H1 (cell line): ENCODE results near the gene OSBP. TPM values are rescaled to one million over a fixed set of nuclear protein-coding genes. Genes with fewer than 3 reads are reported as not detected.

Experiments used
- CTCF ChIA-PET: fragments of 300-600 bp; sonication (Branson Sonifier 250); formaldehyde crosslinking; loops from one replicate; lab custom pipeline; 2021; ENCODE audit not compliant: partially characterized antibody; lab: Charles Lee
- POLR2A ChIA-PET: fragments of 300-600 bp; sonication (Branson Sonifier 250); formaldehyde crosslinking; loops from one replicate; lab custom pipeline; 2021; ENCODE audit warnings: inconsistent platforms; ENCODE audit not compliant: partially characterized antibody; lab: Charles Lee
- DNase-seq, 2 experiments: peaks; one replicate each; pipeline versions ENCODE4 v3.0.0 to v3.0.0-alpha.2; 2010 to 2022; ENCODE audit warnings: low spot score in 2 of 2, low read depth in 1 of 2, mixed read lengths in 1 of 2
- FAIRE-seq: peaks from 2 replicates; lab custom pipeline; 2011; peaks lifted over from hg19 to GRCh38; lab: Jason Lieb, UNC
- H2AFZ ChIP-seq: 2 replicates; pipeline ENCODE4 v1.8.1; 2012; ENCODE audit warnings: low read length, inconsistent platforms
- H2AK5ac ChIP-seq: 2 replicates; pipeline ENCODE4 v1.6.1; 2013; ENCODE audit warnings: low read depth, low read length
- H2BK120ac ChIP-seq: replicated peaks from 2 replicates; pipeline ENCODE3; 2013; ENCODE audit warnings: low read depth, low read length, inconsistent platforms
- H2BK12ac ChIP-seq: 2 replicates; pipeline ENCODE4 v1.6.1; 2013; ENCODE audit warnings: low read depth, low read length
- H2BK15ac ChIP-seq: 2 replicates; pipeline ENCODE4 v1.6.1; 2013; ENCODE audit warnings: low read length
- H2BK20ac ChIP-seq: 2 replicates; pipeline ENCODE4 v1.6.1; 2013; ENCODE audit warnings: low read length
- H2BK5ac ChIP-seq: 2 replicates; pipeline ENCODE4 v1.6.1; 2013; ENCODE audit warnings: low read depth, low read length
- H3K14ac ChIP-seq: 2 replicates; pipeline ENCODE4 v1.6.1; 2013; ENCODE audit warnings: inconsistent platforms; ENCODE audit not compliant: insufficient read length
- H3K18ac ChIP-seq: 2 replicates; pipeline ENCODE4 v1.6.1; 2013; ENCODE audit warnings: low read length; ENCODE audit errors: extremely low read depth
- H3K23ac ChIP-seq: 2 replicates; pipeline ENCODE4 v1.6.1; 2013; ENCODE audit warnings: inconsistent platforms; ENCODE audit not compliant: insufficient read length
- H3K23me2 ChIP-seq: 2 replicates; pipeline ENCODE4 v1.6.1; 2013; ENCODE audit warnings: low read depth, low read length
- H3K27ac ChIP-seq: 2 replicates; pipeline ENCODE4 v1.6.1; 2011; ENCODE audit warnings: low read depth, low read length, inconsistent platforms
- H3K27me3 ChIP-seq, 4 experiments: replicated peaks in 1 of 4; 1 replicate in 1 of 4; 2 replicates in 3 of 4; pipeline versions ENCODE4 v1.6.1 to v1.8.1; 2011 to 2013; ENCODE audit warnings: low read length in 3 of 4, mild to moderate bottlenecking in 3 of 4, inconsistent platforms in 2 of 4, mixed read lengths in 2 of 4, moderate library complexity in 1 of 4; ENCODE audit not compliant: control insufficient read depth in 3 of 4, insufficient read depth in 3 of 4; ENCODE audit errors: extremely low read depth in 1 of 4
- H3K36me3 ChIP-seq, 4 experiments: 2 replicates each; pipeline versions ENCODE4 v1.6.1 to v1.8.1; 2011 to 2013; ENCODE audit warnings: mild to moderate bottlenecking in 4 of 4, low read length in 3 of 4, moderate library complexity in 2 of 4, control low read depth in 1 of 4, inconsistent platforms in 1 of 4; ENCODE audit not compliant: insufficient read depth in 4 of 4, control insufficient read depth in 2 of 4
- H3K4ac ChIP-seq: replicated peaks from 2 replicates; pipeline ENCODE3; 2013; ENCODE audit warnings: low read length, low read depth, mixed read lengths, inconsistent platforms; ENCODE audit not compliant: insufficient read length
- H3K4me1 ChIP-seq, 4 experiments: replicated peaks in 1 of 4; 1 replicate in 1 of 4; 2 replicates in 3 of 4; pipeline versions ENCODE4 v1.6.1 to v1.8.1; 2011 to 2013; ENCODE audit warnings: low read length in 3 of 4, inconsistent platforms in 2 of 4, mixed read lengths in 1 of 4; ENCODE audit not compliant: insufficient read depth in 4 of 4, control insufficient read depth in 3 of 4
- H3K4me2 ChIP-seq, 2 experiments: 2 replicates each; pipeline versions ENCODE4 v1.6.1 to v1.8.1; 2011 to 2013; ENCODE audit warnings: low read depth in 2 of 2, low read length in 2 of 2, control low read depth in 1 of 2, inconsistent platforms in 1 of 2, mild to moderate bottlenecking in 1 of 2; ENCODE audit not compliant: insufficient read depth in 1 of 2
- H3K4me3 ChIP-seq, 4 experiments: fragments of 200-600, 300-600 bp in 1 of 4; sonication (generic), shearing (Covaris generic), sonication (Bioruptor Twin) in 1 of 4; 2 replicates each; pipeline versions ENCODE4 v1.5.1 to v1.8.1; 2011 to 2016; ENCODE audit warnings: low read length in 4 of 4, low read depth in 3 of 4, control low read depth in 2 of 4, inconsistent platforms in 2 of 4, mild to moderate bottlenecking in 2 of 4, mixed read lengths in 1 of 4, moderate library complexity in 1 of 4; ENCODE audit not compliant: insufficient read depth in 2 of 4; ENCODE audit errors: extremely low read depth in 1 of 4
- H3K56ac ChIP-seq: replicated peaks from 2 replicates; pipeline ENCODE3; 2013; ENCODE audit warnings: low read depth, mild to moderate bottlenecking, mixed read lengths, low read length, inconsistent platforms; ENCODE audit not compliant: insufficient read length
- H3K79me1 ChIP-seq: 2 replicates; pipeline ENCODE4 v1.6.1; 2013; ENCODE audit warnings: low read depth, low read length, control low read depth
- H3K79me2 ChIP-seq, 2 experiments: 2 replicates each; pipeline versions ENCODE4 v1.6.1 to v1.8.1; 2012 to 2013; ENCODE audit warnings: low read length in 2 of 2, mild to moderate bottlenecking in 2 of 2, inconsistent platforms in 1 of 2; ENCODE audit not compliant: insufficient read depth in 2 of 2, control insufficient read depth in 1 of 2
- H3K9ac ChIP-seq, 4 experiments: replicated peaks in 1 of 4; 1 replicate in 1 of 4; 2 replicates in 3 of 4; pipeline versions ENCODE4 v1.6.1 to v1.8.1; 2011 to 2013; ENCODE audit warnings: low read depth in 3 of 4, low read length in 3 of 4, control low read depth in 2 of 4, mild to moderate bottlenecking in 2 of 4, moderate library complexity in 2 of 4, inconsistent platforms in 1 of 4; ENCODE audit errors: extremely low read depth in 1 of 4
- H3K9me3 ChIP-seq, 2 experiments: 2 replicates each; pipeline versions ENCODE4 v1.6.1 to v1.8.1; 2012 to 2013; ENCODE audit warnings: mild to moderate bottlenecking in 2 of 2, moderate library complexity in 2 of 2, control low read depth in 1 of 2, inconsistent platforms in 1 of 2, low read depth in 1 of 2, low read length in 1 of 2, mixed read lengths in 1 of 2; ENCODE audit not compliant: insufficient read depth in 2 of 2
- H4K20me1 ChIP-seq, 2 experiments: replicated peaks in 1 of 2; 2 replicates each; pipeline versions ENCODE3 to v1.8.1; 2011 to 2013; ENCODE audit warnings: inconsistent platforms in 2 of 2, low read length in 2 of 2, mild to moderate bottlenecking in 1 of 2; ENCODE audit not compliant: insufficient read depth in 2 of 2, control insufficient read depth in 1 of 2
- H4K5ac ChIP-seq: 2 replicates; pipeline ENCODE4 v1.6.1; 2013; ENCODE audit warnings: low read length, low read depth, mixed read lengths, inconsistent platforms; ENCODE audit not compliant: insufficient read length
- H4K8ac ChIP-seq: 2 replicates; pipeline ENCODE4 v1.8.0; 2013; ENCODE audit warnings: mild to moderate bottlenecking, moderate library complexity, low read length, inconsistent platforms; ENCODE audit not compliant: insufficient read depth; ENCODE audit errors: extremely low read depth
- H4K91ac ChIP-seq: replicated peaks from 2 replicates; pipeline ENCODE3; 2013; ENCODE audit warnings: low read length, mixed read lengths, inconsistent platforms; ENCODE audit not compliant: insufficient read length
- ASH2L ChIP-seq: fragments of 200-600, 300-600 bp; sonication (generic); IDR thresholded peaks from one replicate; pipeline ENCODE4 v1.7.1; 2017; ENCODE audit warnings: low read length
- BACH1 ChIP-seq: IDR thresholded peaks from 2 replicates; pipeline ENCODE4 v1.6.1; 2012; ENCODE audit warnings: low read length, improper control_type of control experiment
- CEBPB ChIP-seq: IDR thresholded peaks from 2 replicates; pipeline ENCODE4 v1.6.1; 2012; ENCODE audit warnings: low read depth, low read length
- CREB1 ChIP-seq: IDR thresholded peaks from 2 replicates; pipeline ENCODE4 v1.6.1; 2012; ENCODE audit warnings: inconsistent platforms
- E2F6 ChIP-seq: IDR thresholded peaks from 2 replicates; pipeline ENCODE4 v1.6.1; 2012; ENCODE audit warnings: inconsistent platforms
- GTF2F1 ChIP-seq: IDR thresholded peaks from 2 replicates; pipeline ENCODE4 v1.6.1; 2012; ENCODE audit warnings: low read depth, low read length, improper control_type of control experiment, borderline replicate concordance
- HDAC6 ChIP-seq: IDR thresholded peaks from one replicate; pipeline ENCODE4 v1.7.1; 2012; ENCODE audit warnings: low read depth, mild to moderate bottlenecking, inconsistent platforms, low read length, moderate library complexity
- NRF1 ChIP-seq: IDR thresholded peaks from 2 replicates; pipeline ENCODE4 v1.6.1; 2011; ENCODE audit warnings: mild to moderate bottlenecking, low read depth, low read length, improper control_type of control experiment
- RBBP5 ChIP-seq: IDR thresholded peaks from 2 replicates; pipeline ENCODE4 v1.7.1; 2012; ENCODE audit warnings: low read depth, mild to moderate bottlenecking, inconsistent platforms, low read length, moderate library complexity, borderline replicate concordance
- RXRA ChIP-seq: IDR thresholded peaks from 2 replicates; pipeline ENCODE4 v1.6.1; 2011; ENCODE audit warnings: low read depth, mild to moderate bottlenecking, low read length, moderate library complexity; ENCODE audit not compliant: insufficient read depth
- SIX5 ChIP-seq: IDR thresholded peaks from 2 replicates; pipeline ENCODE4 v1.6.1; 2011; ENCODE audit warnings: mild to moderate bottlenecking, low read depth, low read length
- SP1 ChIP-seq: IDR thresholded peaks from 2 replicates; pipeline ENCODE4 v1.6.1; 2011; ENCODE audit warnings: low read depth, low read length
- SP2 ChIP-seq: IDR thresholded peaks from 2 replicates; pipeline ENCODE4 v1.6.1; 2012; ENCODE audit warnings: mild to moderate bottlenecking, low read length, inconsistent platforms
- USF2 ChIP-seq: IDR thresholded peaks from 2 replicates; pipeline ENCODE4 v1.6.1; 2011; ENCODE audit warnings: low read length, improper control_type of control experiment
- WGBS, 2 experiments: shearing (Covaris generic) in 1 of 2; methylation state at CpG; one replicate each; pipeline versions ENCODE4 v1.1.6 to v1.1.7; 2013 to 2015; ENCODE audit warnings: low lambda C conversion rate in 2 of 2, mixed read lengths in 2 of 2, inconsistent platforms in 1 of 2, low coverage in 1 of 2, missing lambda C conversion rate in 1 of 2; ENCODE audit not compliant: insufficient replicate concordance in 2 of 2, insufficient coverage in 1 of 2, insufficient read length in 1 of 2; ENCODE audit errors: extremely low coverage in 1 of 2, missing lambda C conversion rate in 1 of 2; 5-methylcytosine and 5-hydroxymethylcytosine counted together
- polyA plus RNA-seq, 7 experiments: library from polyadenylated mRNA; depleted of rRNA in 3 of 7; stranded (reverse) in 5 of 7; unstranded in 2 of 7; fragments of >200 nt in 5 of 7; fragments of 200-250 nt in 2 of 7; gene quantifications; 1 replicate in 5 of 7; 2 replicates in 1 of 7; 4 replicates in 1 of 7; pipeline versions ENCODE4 v1.2.1 to v1.2.3, GENCODE V29; 2011 to 2013; ENCODE audit warnings: missing spikeins in 2 of 7, mixed read lengths in 2 of 7
- total RNA-seq: library from RNA; stranded (reverse); fragmentation: NEBNext Ultra II Directional; extraction: Animal tissue kit (Norgen Biotek cat#: 25700); gene quantifications from 2 replicates; pipeline ENCODE4 v1.2.1, GENCODE V29; 2021

The OSBP gene
- total and polyA plus RNA-seq, 2 of the 8 experiments (the other 6 are each of a cell fraction or from before 2014, with no cell fraction given): 13.2 to 43.1 TPM

- Histone ChIP-seq H2AK5ac (no peak overlapping the region), H3K14ac (no peak overlapping the region), H4K91ac (no peak overlapping the region), H3K9ac (no peak overlapping the region), H3K18ac (no peak overlapping the region), H3K4ac (no peak overlapping the region), H3K27me3 (no peaks in the 10 kb centered on the region), H4K5ac (no peak overlapping the region), H3K4me1 (peaks cover 0 to 3% (median 0%) of the 10 kb centered on the region in 4 experiments; a peak in 2 of 7 replicates), H3K27ac (no peak overlapping the region), H3K4me2 (peak overlapping the region; percentile 30 to 79; a peak in 2 of 4 replicates), H3K23ac (no peak overlapping the region), H2BK120ac (no peak overlapping the region), H4K8ac (no peak overlapping the region), H2BK15ac (no peak overlapping the region), H2BK20ac (0 out of 2 replicates have a peak overlapping the region, but pooled peaks have one; percentile 32), H3K36me3 (no peaks in the 10 kb centered on the region), H3K4me3 (peak overlapping the region in 1 of 4 experiments; percentile 41; a peak in 2 of 8 replicates), H3K9me3 (no peaks in the 10 kb centered on the region), H3K79me2 (no peaks in the 10 kb centered on the region), H3K23me2 (peaks cover 24% of the 10 kb centered on the region), H2BK12ac (no peak overlapping the region), H3K79me1 (no peaks in the 10 kb centered on the region), H3K56ac (no peak overlapping the region), H2AFZ (no peak overlapping the region), H4K20me1 (no peaks in the 10 kb centered on the region), H2BK5ac (no peak overlapping the region)
- CTCF ChIA-PET: interaction anchor here (1.1 to 1.2 kb wide), 2 partner anchors 10 to 31 kb away, joined by 3 read pairs; no protein-coding TSS in a partner anchor
- no peak for FAIRE-seq
- POLR2A ChIA-PET: no interaction called here
- DNase-seq: no peak
- 79% methylated on average over 2 of the region's 2 CpGs; no CpG with 5 or more reads in 1 of the 2 experiments for WGBS, 2 experiments
- TF ChIP-seq USF2 (no peak), SIX5 (no peak), GTF2F1 (no peak), E2F6 (no peak), CEBPB (no peak), RBBP5 (no peak), RXRA (no peak), HDAC6 (no peak), SP2 (no peak), BACH1 (no peak), CREB1 (no peak), ASH2L (no peak), NRF1 (no peak), SP1 (no peak)
Observed at GRCh38 chr11:59552844-59553243, 62.7 kb downstream of the OSBP start.
